HG02610 (cell line): Measurements from ENCODE around the gene CNOT1.

Experiments used
- ATAC-seq: cut with Tn5 transposase; IDR thresholded peaks from one replicate; pipeline ENCODE4 v1.9.1; 2021; ENCODE audit warnings: mild to moderate bottlenecking, moderate library complexity; ENCODE audit not compliant: unreplicated experiment

Gene CNOT1

GRCh38 chr16:58488531-58488930 lies 141.1 kb downstream of the CNOT1 start:
- no peak for ATAC-seq

- peak; percentile 76 for ATAC-seq
Observed at GRCh38 chr16:58487566-58488351, 141.9 kb downstream of the CNOT1 start.

GRCh38 chr16:58485184-58485887 lies 144.3 kb downstream of the CNOT1 start:
- no peak for ATAC-seq

GRCh38 chr16:58481931-58482330 lies 147.7 kb downstream of the CNOT1 start:
- no peak for ATAC-seq

- ATAC-seq: no peak
Observed at GRCh38 chr16:58481226-58481869, 148.3 kb downstream of the CNOT1 start.

- no peak for ATAC-seq
Observed at GRCh38 chr16:58478427-58478826, 151.2 kb downstream of the CNOT1 start.

GRCh38 chr16:58476791-58477190 lies 152.8 kb downstream of the CNOT1 start:
- no peak for ATAC-seq

- no peak for ATAC-seq
Observed at GRCh38 chr16:58475091-58475619, 154.5 kb downstream of the CNOT1 start.

GRCh38 chr16:58474296-58474695 lies 155.3 kb downstream of the CNOT1 start:
- ATAC-seq: no peak

- ATAC-seq: no peak
Observed at GRCh38 chr16:58472827-58473226, 156.8 kb downstream of the CNOT1 start.

GRCh38 chr16:58472266-58472665 lies 157.4 kb downstream of the CNOT1 start:
- ATAC-seq: no peak

GRCh38 chr16:58471209-58471975 lies 158.2 kb downstream of the CNOT1 start:
- no peak for ATAC-seq
